DOHH2 (cell line): ENCODE data around the gene IRX2.

Experiments used
- EZH2phosphoT487 ChIP-seq: fragments of 200-600 bp; sonication (generic); IDR thresholded peaks from 2 replicates; pipeline ENCODE4 v1.6.1; 2017; ENCODE audit warnings: borderline replicate concordance, mild to moderate bottlenecking, antibody characterized with exemption, low read length, moderate library complexity, mixed read lengths
- TF ChIP-seq, protein P1 (sequence below): fragments of 200-600 bp; sonication (generic); IDR thresholded peaks from one replicate; pipeline ENCODE4 v1.5.1; 2014; ENCODE audit warnings: antibody characterized with exemption, mild to moderate bottlenecking, low read depth, low read length; ENCODE audit not compliant: poor library complexity, severe bottlenecking

GRCh38 chr5:2740051-2740875 lies 11.2 kb downstream of the IRX2 start:
- TF ChIP-seq, protein P1, sequence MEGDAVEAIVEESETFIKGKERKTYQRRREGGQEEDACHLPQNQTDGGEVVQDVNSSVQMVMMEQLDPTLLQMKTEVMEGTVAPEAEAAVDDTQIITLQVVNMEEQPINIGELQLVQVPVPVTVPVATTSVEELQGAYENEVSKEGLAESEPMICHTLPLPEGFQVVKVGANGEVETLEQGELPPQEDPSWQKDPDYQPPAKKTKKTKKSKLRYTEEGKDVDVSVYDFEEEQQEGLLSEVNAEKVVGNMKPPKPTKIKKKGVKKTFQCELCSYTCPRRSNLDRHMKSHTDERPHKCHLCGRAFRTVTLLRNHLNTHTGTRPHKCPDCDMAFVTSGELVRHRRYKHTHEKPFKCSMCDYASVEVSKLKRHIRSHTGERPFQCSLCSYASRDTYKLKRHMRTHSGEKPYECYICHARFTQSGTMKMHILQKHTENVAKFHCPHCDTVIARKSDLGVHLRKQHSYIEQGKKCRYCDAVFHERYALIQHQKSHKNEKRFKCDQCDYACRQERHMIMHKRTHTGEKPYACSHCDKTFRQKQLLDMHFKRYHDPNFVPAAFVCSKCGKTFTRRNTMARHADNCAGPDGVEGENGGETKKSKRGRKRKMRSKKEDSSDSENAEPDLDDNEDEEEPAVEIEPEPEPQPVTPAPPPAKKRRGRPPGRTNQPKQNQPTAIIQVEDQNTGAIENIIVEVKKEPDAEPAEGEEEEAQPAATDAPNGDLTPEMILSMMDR: no peak
- TF ChIP-seq EZH2phosphoT487: no peak
